GF-D8 (cell line): Measurements from ENCODE around the gene UBE4A.
A peak's percentile ranks its signal among the peaks of the same experiment; 100 is the strongest.

Experiments used
- DNase-seq: peaks from one replicate; lab custom pipeline; 2025; lab: John Stamatoyannopoulos, UW

Gene UBE4A

DNA sequence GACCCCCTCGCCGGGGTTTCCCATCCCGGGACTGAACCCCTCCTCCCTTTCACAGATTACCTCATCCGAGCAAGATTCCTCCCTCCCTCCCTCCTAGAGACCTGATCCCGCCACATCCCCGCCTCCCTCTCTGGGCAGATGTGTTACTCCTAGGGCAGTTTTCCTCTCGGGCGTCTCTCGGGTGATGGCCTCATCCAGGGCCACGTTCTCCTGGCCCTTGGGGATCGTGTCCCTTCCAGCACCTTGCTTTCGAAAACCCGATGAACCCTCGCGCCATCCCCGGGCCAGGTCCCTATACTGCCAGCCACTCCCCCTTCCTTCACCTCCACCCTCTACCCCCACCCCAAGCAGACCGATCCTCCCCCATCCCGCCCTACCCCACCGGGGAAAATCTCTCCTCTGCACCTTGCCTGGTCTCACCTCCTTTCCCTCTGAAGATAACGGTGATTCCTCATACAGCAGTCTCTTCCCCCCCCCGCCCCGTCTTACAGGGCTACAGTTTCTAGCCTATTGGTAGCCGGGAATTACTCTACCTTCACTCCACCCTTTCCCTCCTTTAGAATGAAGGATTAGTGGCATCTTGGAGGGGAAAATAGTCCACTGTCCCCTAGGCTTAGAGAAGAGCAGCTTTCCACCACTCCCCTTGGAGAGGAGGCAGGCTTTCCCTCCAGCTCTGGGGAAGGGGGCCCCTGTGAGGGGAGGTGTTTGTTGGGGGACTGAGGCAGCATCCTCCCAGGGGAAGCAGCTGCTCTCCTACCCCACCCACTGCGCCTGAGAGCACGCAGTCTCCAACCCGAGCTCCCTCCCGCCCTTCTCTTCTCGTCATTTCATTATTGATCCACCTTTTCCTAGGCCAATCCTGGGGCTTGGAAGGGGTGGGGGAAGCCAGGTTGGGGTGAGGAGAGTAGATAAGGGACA, 78.1 kb downstream of the UBE4A start:
- no peak for DNase-seq

- DNase-seq, result peak; percentile 77
Observed at GRCh38 chr11:118438314-118438931, 79.0 kb downstream of the UBE4A start.

DNA sequence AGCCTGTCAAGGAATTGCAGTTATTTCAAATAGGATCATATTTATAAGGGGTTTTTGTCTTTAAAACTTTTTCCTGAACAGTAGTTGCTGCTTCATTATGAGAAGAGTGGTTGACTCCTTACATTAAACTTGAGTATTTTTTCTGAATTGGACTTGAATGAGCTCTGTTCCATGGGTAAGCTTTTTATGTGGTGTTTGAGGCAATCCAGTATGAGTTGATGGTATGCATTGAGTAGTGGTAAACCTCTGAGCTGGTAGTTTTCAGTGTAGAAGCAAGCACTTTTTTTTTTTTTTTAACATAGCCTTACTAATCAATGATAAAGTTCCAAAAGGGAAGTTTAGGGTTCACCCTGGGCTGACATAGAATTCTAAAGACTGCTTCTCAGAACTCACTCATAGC, 80.2 kb downstream of the UBE4A start:
- DNase-seq, result no peak

GRCh38 chr11:118441770-118442275, 82.4 kb downstream of the UBE4A start:
- no peak for DNase-seq

DNA sequence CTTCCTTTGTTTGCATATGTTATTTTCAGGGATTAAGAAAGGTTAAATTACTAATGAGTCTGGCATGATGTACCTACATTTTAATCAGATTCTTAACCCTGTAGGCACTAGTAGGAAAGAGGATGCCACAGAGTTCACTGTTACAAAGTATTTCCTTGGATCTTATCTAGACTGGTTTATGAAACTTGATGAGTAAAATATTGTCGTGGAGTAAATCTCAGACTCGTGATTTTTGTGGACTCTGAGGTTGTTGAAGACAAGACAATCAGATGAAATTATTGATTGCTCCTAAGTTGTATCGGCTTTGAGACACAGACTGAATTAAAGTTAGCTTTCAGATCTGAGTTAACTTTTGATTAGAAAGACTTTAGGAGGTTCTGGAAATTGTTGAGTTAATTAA, 82.9 kb downstream of the UBE4A start:
- DNase-seq, result no peak

DNA sequence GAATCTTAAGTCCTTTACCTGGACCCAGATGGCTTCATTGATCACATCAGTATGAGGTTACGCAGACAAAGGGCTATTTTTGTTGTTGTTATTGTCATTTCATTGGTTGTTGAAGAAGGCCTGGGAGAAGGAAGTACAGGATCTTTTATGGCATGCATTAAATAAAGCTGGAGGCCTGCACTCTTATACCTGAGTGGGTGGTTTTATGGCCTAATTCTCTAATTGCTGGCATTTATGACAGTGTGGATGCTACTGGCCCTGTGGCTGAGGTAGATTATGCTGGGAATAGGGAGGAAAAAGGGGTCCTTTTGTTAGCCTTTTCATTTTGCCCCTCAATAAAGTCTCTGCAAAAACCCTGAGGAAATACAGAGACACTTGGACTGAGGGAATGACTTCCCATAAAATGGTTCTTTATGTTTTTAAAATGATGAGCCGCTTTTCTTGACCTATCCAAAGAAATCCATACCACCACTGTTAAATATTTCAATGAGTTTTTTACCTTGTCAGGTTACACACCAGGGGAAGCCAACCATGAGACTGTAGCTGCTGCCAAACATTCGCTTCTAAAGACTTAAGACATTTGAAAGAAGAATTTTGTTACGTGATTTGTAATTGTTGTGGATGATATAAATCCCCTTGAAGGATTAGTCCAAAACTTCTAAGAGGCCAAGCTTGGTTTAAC, 83.6 kb downstream of the UBE4A start:
- no peak for DNase-seq

DNA sequence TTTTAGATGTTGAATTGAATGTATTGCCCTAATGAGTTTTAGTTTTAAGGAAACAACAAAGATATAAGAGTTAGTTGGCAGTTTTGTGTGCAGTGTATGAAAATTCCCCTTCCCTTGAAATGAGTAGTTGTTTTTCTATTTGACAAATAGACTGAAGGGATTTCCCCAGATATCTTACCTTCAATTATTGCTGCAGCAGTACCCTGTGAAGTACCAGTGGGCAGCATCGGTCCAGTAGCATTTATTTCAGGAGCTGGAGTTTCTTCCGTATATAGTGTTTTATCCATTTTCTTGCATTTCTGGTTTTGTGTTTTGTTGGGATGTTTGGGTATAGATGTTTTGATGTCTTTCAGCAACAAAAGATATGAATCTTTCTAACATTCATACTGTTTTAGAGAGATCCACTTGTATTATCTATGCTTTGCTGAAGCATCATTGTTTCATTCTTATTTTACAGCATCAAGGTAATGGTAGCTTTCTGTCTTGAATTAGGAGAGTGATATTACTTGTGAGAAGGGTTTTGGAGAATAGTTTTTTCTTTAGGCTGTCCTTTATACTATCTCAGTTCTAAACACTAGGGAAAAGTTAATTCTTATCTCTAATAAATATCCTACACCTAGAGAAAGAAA, 84.3 kb downstream of the UBE4A start:
- DNase-seq, result no peak

DNA sequence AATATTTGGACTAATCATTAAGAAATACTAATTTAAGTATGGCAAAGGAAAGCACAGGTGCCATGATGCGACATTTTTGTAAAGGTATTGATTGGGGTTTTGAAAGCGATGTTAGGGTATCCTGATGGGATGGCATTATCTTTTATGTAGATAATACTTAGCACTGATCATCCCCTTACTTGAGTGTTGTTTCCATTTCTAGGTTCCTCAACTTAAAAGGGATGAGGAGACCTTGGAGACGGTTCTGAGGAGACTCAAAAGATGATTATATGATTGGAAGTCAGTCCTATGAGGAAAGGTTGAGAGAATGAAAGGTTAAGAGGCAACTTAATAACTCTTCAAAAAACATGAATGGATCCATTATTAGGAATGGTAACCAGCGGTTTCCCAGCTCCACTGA, 88.0 kb downstream of the UBE4A start:
- DNase-seq, result no peak

DNA sequence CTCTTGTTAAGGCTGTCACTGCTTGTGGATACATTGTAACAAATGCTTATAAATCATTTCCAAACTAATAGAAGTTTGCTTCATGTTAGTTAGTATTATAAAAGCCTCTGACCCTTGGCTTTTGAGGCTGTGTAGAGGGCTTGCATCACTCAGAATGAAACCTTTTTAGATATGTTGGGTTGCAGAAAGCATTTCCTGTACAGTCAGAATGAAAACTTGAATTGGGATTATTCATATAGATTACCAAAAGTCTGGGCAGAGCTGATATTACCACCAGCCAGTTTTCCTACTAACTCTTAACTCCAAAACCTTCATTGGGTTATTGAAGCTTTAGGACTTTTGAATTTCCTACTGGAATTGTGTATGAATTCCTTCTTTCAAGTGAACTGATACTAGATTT, 88.9 kb downstream of the UBE4A start:
- DNase-seq, result no peak
